NT2/D1 (cell line): Measurements from ENCODE around the gene LEO1.

Experiments used
- SUZ12 ChIP-seq: IDR thresholded peaks from 2 replicates; pipeline ENCODE4 v1.6.1; 2011; ENCODE audit not compliant: insufficient read length, insufficient read depth; ENCODE audit errors: extremely low read depth
- YY1 ChIP-seq: IDR thresholded peaks from 2 replicates; pipeline ENCODE4 v1.6.1; 2011; ENCODE audit not compliant: insufficient read length, insufficient read depth
- ZNF274 ChIP-seq: IDR thresholded peaks from 2 replicates; pipeline ENCODE4 v1.6.1; 2011; ENCODE audit warnings: mild to moderate bottlenecking, low read depth, low read length

GRCh38 chr15:51991141-51991540 is 19.6 kb upstream of the LEO1 start:
- no peak for TF ChIP-seq ZNF274
- TF ChIP-seq YY1: no peak
- no peak for TF ChIP-seq SUZ12
